HUES48 (cell line): Measurements from ENCODE around the gene TCF12.
"Not testable (repeated sequence)": the region's sequence is repeated elsewhere in the genome, so short reads cannot be mapped to it uniquely, and the experiment has no call there.

Experiments
- H3K27ac ChIP-seq: one replicate; pipeline ENCODE4 v1.7.0; 2013; ENCODE audit warnings: low read depth, low read length, inconsistent platforms
- H3K27me3 ChIP-seq: 2 replicates; pipeline ENCODE4 v1.6.1; 2013; ENCODE audit warnings: mild to moderate bottlenecking, low read length; ENCODE audit not compliant: control insufficient read depth, insufficient read depth
- H3K36me3 ChIP-seq: 2 replicates; pipeline ENCODE4 v1.6.1; 2013; ENCODE audit warnings: low read length; ENCODE audit not compliant: control insufficient read depth, insufficient read depth
- H3K4me1 ChIP-seq: 2 replicates; pipeline ENCODE4 v1.6.1; 2013; ENCODE audit warnings: mild to moderate bottlenecking, low read length; ENCODE audit not compliant: control insufficient read depth, insufficient read depth
- H3K4me3 ChIP-seq: 2 replicates; pipeline ENCODE4 v1.5.1; 2013; ENCODE audit warnings: mild to moderate bottlenecking, low read depth, low read length
- H3K9ac ChIP-seq: 2 replicates; pipeline ENCODE4 v1.6.1; 2013; ENCODE audit warnings: mild to moderate bottlenecking, low read depth, low read length, moderate library complexity
- H3K9me3 ChIP-seq: 2 replicates; pipeline ENCODE4 v1.6.1; 2013; ENCODE audit warnings: low read length; ENCODE audit not compliant: control insufficient read depth, insufficient read depth

The TCF12 gene

DNA sequence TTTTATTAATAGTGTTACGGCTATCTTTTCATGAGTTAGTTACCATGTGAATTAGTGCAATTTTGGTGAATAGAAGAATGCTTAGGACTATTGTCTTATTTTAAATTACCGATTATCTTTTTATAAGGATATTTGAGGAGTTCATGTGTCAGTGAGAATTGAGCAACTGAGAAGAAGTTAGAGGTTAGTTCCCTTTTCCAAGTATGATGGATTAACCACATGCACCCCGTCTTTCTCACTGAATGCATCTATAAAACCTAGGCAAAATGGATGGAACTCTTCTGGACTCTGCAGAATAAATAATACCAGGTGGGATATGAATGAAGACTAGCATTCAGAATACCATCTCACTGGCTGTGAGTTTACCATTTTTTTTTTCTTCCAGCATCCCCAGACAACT, 74.3 kb downstream of the TCF12 start:
- H3K4me3 ChIP-seq, result no peak overlapping the region
- H3K4me1 ChIP-seq, result peaks cover 20% of the 10 kb centered on the region
- H3K27me3 ChIP-seq, result no peaks in the 10 kb centered on the region
- no peak overlapping the region for H3K9ac ChIP-seq
- H3K9me3 ChIP-seq, result no peaks in the 10 kb centered on the region
- no peak overlapping the region for H3K27ac ChIP-seq
- H3K36me3 ChIP-seq, result peaks cover 10% of the 10 kb centered on the region

GRCh38 chr15:56994280-56994679, 75.8 kb downstream of the TCF12 start:
- H3K9me3 ChIP-seq, result no peaks in the 10 kb centered on the region

GRCh38 chr15:56996093-56996492, 77.6 kb downstream of the TCF12 start:
- Histone ChIP-seq H3K4me1 (no peaks in the 10 kb centered on the region), H3K9me3 (no peaks in the 10 kb centered on the region)

More at GRCh38 chr15:56994280-56994679, 75.8 kb downstream of the TCF12 start:
- no peaks in the 10 kb centered on the region for H3K27me3 ChIP-seq
- peaks cover 4% of the 10 kb centered on the region; the same call in 1 of the 2 replicates for H3K4me1 ChIP-seq
- H3K9ac ChIP-seq, result no peak overlapping the region
- no peak overlapping the region for H3K4me3 ChIP-seq
- H3K27ac ChIP-seq, result no peak overlapping the region
- H3K36me3 ChIP-seq, result peaks cover 10% of the 10 kb centered on the region

GRCh38 chr15:56996746-56997470, 78.5 kb downstream of the TCF12 start:
- Histone ChIP-seq H3K4me3 (no peak overlapping the region), H3K27ac (no peak overlapping the region), H3K9ac (no peak overlapping the region), H3K4me1 (no peaks in the 10 kb centered on the region), H3K27me3 (no peaks in the 10 kb centered on the region), H3K36me3 (peaks cover 10% of the 10 kb centered on the region), H3K9me3 (no peaks in the 10 kb centered on the region)

More at GRCh38 chr15:56996093-56996492, 77.6 kb downstream of the TCF12 start:
- Histone ChIP-seq H3K36me3 (peaks cover 10% of the 10 kb centered on the region), H3K27me3 (no peaks in the 10 kb centered on the region), H3K4me3 (no peak overlapping the region), H3K27ac (no peak overlapping the region), H3K9ac (no peak overlapping the region)

GRCh38 chr15:57003418-57003817, 85.0 kb downstream of the TCF12 start:
- Histone ChIP-seq H3K4me3 (no peak overlapping the region), H3K36me3 (no peaks in the 10 kb centered on the region), H3K9ac (no peak overlapping the region), H3K4me1 (peaks cover 12% of the 10 kb centered on the region; the same call in 1 of the 2 replicates), H3K9me3 (no peaks in the 10 kb centered on the region), H3K27me3 (no peaks in the 10 kb centered on the region), H3K27ac (no peak overlapping the region)

GRCh38 chr15:57005244-57005643, 86.8 kb downstream of the TCF12 start:
- no peak overlapping the region for H3K4me3 ChIP-seq

GRCh38 chr15:57007797-57008196, 89.4 kb downstream of the TCF12 start:
- not testable (repeated sequence) for H3K9ac ChIP-seq, H3K4me3 ChIP-seq, H3K27ac ChIP-seq, H3K36me3 ChIP-seq, H3K9me3 ChIP-seq, H3K27me3 ChIP-seq
- H3K4me1 ChIP-seq, result peaks cover 11% of the 10 kb centered on the region; the same call in 1 of the 2 replicates

More at GRCh38 chr15:57005244-57005643, 86.8 kb downstream of the TCF12 start:
- Histone ChIP-seq H3K27me3 (no peaks in the 10 kb centered on the region), H3K27ac (no peak overlapping the region), H3K9ac (no peak overlapping the region), H3K4me1 (peaks cover 12% of the 10 kb centered on the region; the same call in 1 of the 2 replicates), H3K9me3 (no peaks in the 10 kb centered on the region), H3K36me3 (no peaks in the 10 kb centered on the region)

- Histone ChIP-seq H3K4me1 (peaks cover 1% of the 10 kb centered on the region; the same call in 1 of the 2 replicates), H3K9me3 (no peaks in the 10 kb centered on the region), H3K36me3 (no peaks in the 10 kb centered on the region), H3K27ac (no peak overlapping the region), H3K9ac (no peak overlapping the region), H3K4me3 (no peak overlapping the region), H3K27me3 (no peaks in the 10 kb centered on the region)
These were observed 92.3 kb downstream of the TCF12 start for GRCh38 chr15:57010724-57011123.

GRCh38 chr15:57012556-57012955, 94.1 kb downstream of the TCF12 start:
- Histone ChIP-seq H3K9me3 (no peaks in the 10 kb centered on the region), H3K27me3 (no peaks in the 10 kb centered on the region), H3K27ac (no peak overlapping the region), H3K36me3 (no peaks in the 10 kb centered on the region), H3K4me3 (no peak overlapping the region), H3K9ac (no peak overlapping the region), H3K4me1 (peaks cover 19% of the 10 kb centered on the region)

GRCh38 chr15:57014896-57015295, 96.5 kb downstream of the TCF12 start:
- not testable (repeated sequence) for H3K27me3 ChIP-seq

GRCh38 chr15:57015360-57015759, 96.9 kb downstream of the TCF12 start:
- no peak overlapping the region for H3K4me3 ChIP-seq
- no peaks in the 10 kb centered on the region for H3K36me3 ChIP-seq
- H3K27me3 ChIP-seq, result no peaks in the 10 kb centered on the region
- H3K9me3 ChIP-seq, result no peaks in the 10 kb centered on the region
- H3K9ac ChIP-seq, result no peak overlapping the region
- H3K4me1 ChIP-seq, result peaks cover 38% of the 10 kb centered on the region
- peak overlapping the region; percentile 40 for H3K27ac ChIP-seq

More at GRCh38 chr15:57014896-57015295, 96.5 kb downstream of the TCF12 start:
- H3K36me3 ChIP-seq, H3K9ac ChIP-seq, H3K4me3 ChIP-seq, H3K9me3 ChIP-seq, H3K27ac ChIP-seq: not testable (repeated sequence)
- H3K4me1 ChIP-seq, result peaks cover 38% of the 10 kb centered on the region
